ENCODE data around the gene PARP15.

DNA sequence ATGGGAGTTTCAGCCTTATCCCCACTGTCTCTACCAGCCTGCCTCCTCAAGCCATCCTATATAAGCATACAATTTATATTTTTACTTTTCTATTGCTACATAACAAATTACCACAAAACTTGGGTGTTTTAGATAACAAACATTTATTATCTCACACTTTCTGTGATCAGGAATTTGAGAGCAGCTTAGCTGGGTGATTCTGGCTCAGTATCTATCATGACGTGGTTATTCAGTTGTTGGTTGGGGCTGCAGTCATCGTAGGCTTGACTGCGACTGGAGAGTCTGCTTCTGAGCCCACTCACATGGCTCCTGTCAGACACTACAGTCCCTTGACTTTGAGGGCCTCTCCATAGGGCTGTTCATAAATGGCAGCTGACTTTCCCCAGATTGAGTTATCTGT is 20.7 kb downstream of the PARP15 start:
- TF ChIP-seq POLR2A (IDR thresholded peaks at IDR 0.05; ENCODE audit: low read depth, low read length) (no peak), POLR2AphosphoS5 (IDR thresholded peaks at IDR 0.05; ENCODE audit: low read depth, low read length) (no peak)

Measured in GM12891 (cell line).